Breast epithelium (tissue), 4 donors: ENCODE data around the gene TBX5. TPM values are rescaled to one million over a fixed set of nuclear protein-coding genes. Genes with fewer than 3 reads are reported as not detected.

ENCODE experiments used
- DNase-seq, 2 donors: peaks; one replicate each; pipeline ENCODE4 v3.0.0-alpha.2; 2019; ENCODE audit warnings: low spot score in 2 of 2
- H3K27ac ChIP-seq, 2 donors: fragments of 200-600 bp; sonication (generic) in 1 of 2; one replicate each; pipeline ENCODE4 v1.5.1; 2016 to 2019; ENCODE audit warnings: mild to moderate bottlenecking in 1 of 2
- H3K27me3 ChIP-seq, 2 donors: fragments of 200-600 bp; sonication (generic) in 1 of 2; one replicate each; pipeline versions ENCODE4 v1.5.1 to v1.6.0; 2017 to 2019; ENCODE audit warnings: control low read depth in 1 of 2, mild to moderate bottlenecking in 1 of 2
- H3K36me3 ChIP-seq: fragments of 200-600 bp; one replicate; pipeline ENCODE4 v1.5.1; 2019
- H3K4me1 ChIP-seq, 2 donors: fragments of 200-600 bp; sonication (generic); one replicate each; pipeline ENCODE4 v1.5.1; 2016 to 2019; ENCODE audit warnings: control low read depth in 1 of 2
- H3K4me3 ChIP-seq, 3 donors: fragments of 200-600 bp; sonication (generic); 1 replicate in 2 of 3; 2 replicates in 1 of 3; pipeline ENCODE4 v1.5.1; 2016 to 2019; ENCODE audit warnings: mild to moderate bottlenecking in 3 of 3, moderate library complexity in 2 of 3
- H3K9me3 ChIP-seq, 2 donors: fragments of 200-600 bp; sonication (generic) in 1 of 2; one replicate each; pipeline ENCODE4 v1.5.1; 2016 to 2019; ENCODE audit warnings: control low read depth in 1 of 2
- POLR2A ChIP-seq: fragments of 450-650 bp; IDR thresholded peaks from one replicate; pipeline ENCODE4 v1.6.1; 2016; ENCODE audit warnings: antibody characterized with exemption, mild to moderate bottlenecking, moderate library complexity
- POLR2AphosphoS5 ChIP-seq, 3 donors: sonication (generic); formaldehyde crosslinking; IDR thresholded peaks; one replicate each; pipeline ENCODE4 v1.6.1; 2017; ENCODE audit warnings: antibody characterized with exemption in 3 of 3
- intact Hi-C: fragments of 100-400 bp; cut with DNase I; formaldehyde crosslinking; loops from one replicate; pipeline ENCODE4 v1.15.1; 2023; ENCODE audit warnings: low total_unique reads
- total RNA-seq, 3 donors: library from RNA; depleted of rRNA; stranded (reverse); fragments of >200 nt; gene quantifications; one replicate each; pipeline ENCODE4 v1.1.0, GENCODE V29; 2016
- TF ChIP-seq, protein P1 (sequence below), 3 donors: fragments of 450-650 bp; IDR thresholded peaks; one replicate each; pipeline ENCODE4 v1.5.1; 2016 to 2017; ENCODE audit warnings: antibody characterized with exemption in 3 of 3, mild to moderate bottlenecking in 3 of 3, moderate library complexity in 3 of 3

TBX5 gene
- total RNA-seq, 3 donors from 2014 or later: 2.2 to 10.2 (median 6.2) TPM

GRCh38 chr12:114335607-114336006 lies 70.3 kb downstream of the TBX5 start:
- Histone ChIP-seq H3K27ac (no peak overlapping the region), H3K4me3 (no peak overlapping the region), H3K36me3 (no peaks in the 10 kb centered on the region), H3K9me3 (no peaks in the 10 kb centered on the region), H3K4me1 (no peaks in the 10 kb centered on the region), H3K27me3 (no peaks in the 10 kb centered on the region)
- no peak for DNase-seq
- TF ChIP-seq POLR2A (no peak), POLR2AphosphoS5 (IDR thresholded peaks at IDR 0.05) (no peak)
- TF ChIP-seq, protein P1, sequence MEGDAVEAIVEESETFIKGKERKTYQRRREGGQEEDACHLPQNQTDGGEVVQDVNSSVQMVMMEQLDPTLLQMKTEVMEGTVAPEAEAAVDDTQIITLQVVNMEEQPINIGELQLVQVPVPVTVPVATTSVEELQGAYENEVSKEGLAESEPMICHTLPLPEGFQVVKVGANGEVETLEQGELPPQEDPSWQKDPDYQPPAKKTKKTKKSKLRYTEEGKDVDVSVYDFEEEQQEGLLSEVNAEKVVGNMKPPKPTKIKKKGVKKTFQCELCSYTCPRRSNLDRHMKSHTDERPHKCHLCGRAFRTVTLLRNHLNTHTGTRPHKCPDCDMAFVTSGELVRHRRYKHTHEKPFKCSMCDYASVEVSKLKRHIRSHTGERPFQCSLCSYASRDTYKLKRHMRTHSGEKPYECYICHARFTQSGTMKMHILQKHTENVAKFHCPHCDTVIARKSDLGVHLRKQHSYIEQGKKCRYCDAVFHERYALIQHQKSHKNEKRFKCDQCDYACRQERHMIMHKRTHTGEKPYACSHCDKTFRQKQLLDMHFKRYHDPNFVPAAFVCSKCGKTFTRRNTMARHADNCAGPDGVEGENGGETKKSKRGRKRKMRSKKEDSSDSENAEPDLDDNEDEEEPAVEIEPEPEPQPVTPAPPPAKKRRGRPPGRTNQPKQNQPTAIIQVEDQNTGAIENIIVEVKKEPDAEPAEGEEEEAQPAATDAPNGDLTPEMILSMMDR (IDR thresholded peaks at IDR 0.05): no peak
- intact Hi-C loops: no loop called here

- no peak for DNase-seq
- Histone ChIP-seq H3K27ac (no peak overlapping the region), H3K4me3 (no peak overlapping the region), H3K4me1 (no peaks in the 10 kb centered on the region), H3K9me3 (no peaks in the 10 kb centered on the region), H3K36me3 (no peaks in the 10 kb centered on the region), H3K27me3 (no peaks in the 10 kb centered on the region)
- intact Hi-C loops: no loop called here
- TF ChIP-seq POLR2A (no peak), POLR2AphosphoS5 (IDR thresholded peaks at IDR 0.05) (no peak)
- TF ChIP-seq, protein P1 (IDR thresholded peaks at IDR 0.05): no peak
Observed at GRCh38 chr12:114334395-114334794, 71.5 kb downstream of the TBX5 start.

DNA sequence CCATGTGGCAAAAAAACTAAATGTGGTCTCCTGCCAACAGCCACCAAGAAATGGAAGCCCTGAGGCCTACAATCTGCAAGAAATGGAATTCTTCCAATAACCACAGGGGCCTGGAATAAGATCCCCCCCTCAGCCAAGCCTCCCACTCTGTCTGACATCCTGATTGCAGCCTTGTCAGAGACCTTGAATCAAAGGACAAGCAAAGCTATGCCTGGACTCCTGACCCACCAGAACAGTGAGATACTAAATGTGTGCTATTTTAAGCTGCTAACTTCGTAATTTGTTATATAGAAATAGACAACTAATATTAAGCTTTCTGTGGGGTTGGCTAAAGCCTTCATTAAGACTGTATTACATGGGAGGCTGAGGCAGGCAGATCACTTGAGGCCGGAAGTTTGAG lies 77.7 kb downstream of the TBX5 start:
- H3K36me3 ChIP-seq: no peaks in the 10 kb centered on the region
- H3K4me3 ChIP-seq: no peak overlapping the region
- no peaks in the 10 kb centered on the region for H3K27me3 ChIP-seq
- TF ChIP-seq POLR2AphosphoS5 (IDR thresholded peaks at IDR 0.05) (no peak), POLR2A (no peak)
- TF ChIP-seq, protein P1 (IDR thresholded peaks at IDR 0.05): no peak
- no peak overlapping the region for H3K27ac ChIP-seq
- H3K4me1 ChIP-seq: no peaks in the 10 kb centered on the region
- H3K9me3 ChIP-seq: peaks cover 0 to 9% of the 10 kb centered on the region in 2 donors
- intact Hi-C loops: no loop called here
- no peak for DNase-seq

DNA sequence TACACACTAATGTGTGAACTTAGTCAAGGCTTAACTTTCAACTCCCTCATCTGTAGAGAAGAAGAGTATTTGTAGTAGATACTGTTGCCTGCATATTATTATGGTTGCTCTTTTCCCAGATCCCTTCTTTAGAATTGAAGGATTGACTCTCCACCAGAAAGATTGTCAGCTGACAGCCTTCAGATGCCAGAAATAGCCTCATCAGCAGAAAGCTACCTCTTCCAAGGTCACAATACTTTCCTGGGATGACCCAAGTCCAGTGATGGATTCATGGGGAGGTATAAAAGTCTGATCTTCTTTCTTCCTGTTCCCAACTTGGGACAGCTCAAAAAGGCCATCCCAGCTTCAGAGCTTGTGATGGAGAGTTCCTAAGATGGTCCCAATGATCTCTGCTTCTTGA lies 78.2 kb downstream of the TBX5 start:
- Histone ChIP-seq H3K4me3 (no peak overlapping the region), H3K36me3 (no peaks in the 10 kb centered on the region), H3K4me1 (no peaks in the 10 kb centered on the region), H3K27me3 (no peaks in the 10 kb centered on the region), H3K9me3 (peaks cover 0 to 9% of the 10 kb centered on the region in 2 donors), H3K27ac (no peak overlapping the region)
- no peak for DNase-seq
- TF ChIP-seq POLR2AphosphoS5 (IDR thresholded peaks at IDR 0.05): no peak
- TF ChIP-seq, protein P1 (IDR thresholded peaks at IDR 0.05): no peak
- TF ChIP-seq POLR2A: no peak
- intact Hi-C loops: no loop called here

DNA sequence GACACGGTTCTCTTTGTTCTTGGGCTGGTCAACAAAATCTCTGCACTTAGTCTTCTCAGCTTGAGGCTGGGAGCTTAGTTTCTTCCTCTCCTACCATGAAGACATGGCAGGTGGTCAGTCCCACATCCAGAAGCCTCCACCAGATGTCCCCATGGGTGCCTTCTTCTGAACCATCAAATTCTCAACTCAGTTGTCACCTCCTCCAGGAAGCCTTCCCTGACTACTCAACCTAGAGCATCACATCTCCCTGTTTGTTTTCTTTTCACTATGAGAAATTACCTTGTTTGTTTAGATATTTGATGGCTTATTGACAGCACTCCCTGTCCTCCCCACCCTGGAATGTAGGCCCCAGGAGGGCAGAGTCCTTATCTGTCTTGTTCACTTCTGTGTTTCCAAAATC lies 84.4 kb downstream of the TBX5 start:
- H3K27me3 ChIP-seq: no peaks in the 10 kb centered on the region

More for the DNA sequence above, 84.4 kb downstream of the TBX5 start:
- H3K9me3 ChIP-seq: no peaks in the 10 kb centered on the region
- no peak overlapping the region for H3K4me3 ChIP-seq
- TF ChIP-seq POLR2A (no peak), POLR2AphosphoS5 (IDR thresholded peaks at IDR 0.05) (no peak)
- TF ChIP-seq, protein P1 (IDR thresholded peaks at IDR 0.05): no peak
- H3K36me3 ChIP-seq: no peaks in the 10 kb centered on the region
- intact Hi-C loops: no loop called here
- no peaks in the 10 kb centered on the region for H3K4me1 ChIP-seq
- H3K27ac ChIP-seq: no peak overlapping the region
- DNase-seq: no peak
